Bronchial epithelial cell (primary cell): Measurements from ENCODE around the gene LAMB1. TPM values are rescaled to one million over a fixed set of nuclear protein-coding genes. Genes with fewer than 3 reads are reported as not detected.

Source experiments
- DNase-seq: peaks from one replicate; pipeline ENCODE4 v3.0.0-alpha.2; 2010; ENCODE audit warnings: low read depth
- FAIRE-seq: peaks from 2 replicates; lab custom pipeline; 2011; peaks lifted over from hg19 to GRCh38; lab: Jason Lieb, UNC
- H3K27me3 ChIP-seq: 2 replicates; pipeline ENCODE4 v1.5.1; 2011; ENCODE audit warnings: low read length; ENCODE audit not compliant: control insufficient read depth, insufficient read depth
- H3K36me3 ChIP-seq: 2 replicates; pipeline ENCODE4 v1.5.1; 2011; ENCODE audit warnings: low read length; ENCODE audit not compliant: control insufficient read depth, insufficient read depth
- H3K4me3 ChIP-seq: 2 replicates; pipeline ENCODE4 v1.5.1; 2011; ENCODE audit warnings: mild to moderate bottlenecking, low read depth, low read length, control low read depth
- CTCF ChIP-seq: IDR thresholded peaks from 2 replicates; pipeline ENCODE4 v1.5.1; 2011; ENCODE audit warnings: mild to moderate bottlenecking, moderate library complexity, low read length, control low read depth, inconsistent platforms; ENCODE audit not compliant: insufficient read depth, severe bottlenecking
- total RNA-seq: library from RNA; depleted of rRNA; stranded (reverse); fragments of >200 nt; gene quantifications from 2 replicates; pipeline ENCODE4 v1.2.1, GENCODE V29; 2014

LAMB1 gene
- total RNA-seq, 1 donor from 2014 or later, result 75.8 TPM

- DNase-seq (peak; percentile 27), FAIRE-seq (no peak)
- H3K27me3 ChIP-seq, result no peaks in the 10 kb centered on the region
- H3K4me3 ChIP-seq, result no peak overlapping the region
- peaks cover 9% of the 10 kb centered on the region for H3K36me3 ChIP-seq
- no peak for TF ChIP-seq CTCF
Measured at GRCh38 chr7:107939573-107940489, 63.1 kb downstream of the LAMB1 start.

GRCh38 chr7:107938456-107939250 lies 64.3 kb downstream of the LAMB1 start:
- H3K36me3 ChIP-seq, result peaks cover 8% of the 10 kb centered on the region
- no peaks in the 10 kb centered on the region for H3K27me3 ChIP-seq
- DNase-seq (peak; percentile 37), FAIRE-seq (no peak)
- TF ChIP-seq CTCF, result no peak
- H3K4me3 ChIP-seq, result no peak overlapping the region

GRCh38 chr7:107937531-107937930 lies 65.4 kb downstream of the LAMB1 start:
- Histone ChIP-seq H3K36me3 (peaks cover 6% of the 10 kb centered on the region), H3K4me3 (no peak overlapping the region), H3K27me3 (no peaks in the 10 kb centered on the region)
- DNase-seq (peak; percentile 83), FAIRE-seq (no peak)
- no peak for TF ChIP-seq CTCF

- DNase-seq, result no peak
- FAIRE-seq, result no peak
- no peak overlapping the region for H3K4me3 ChIP-seq
- H3K36me3 ChIP-seq, result peaks cover 6% of the 10 kb centered on the region
- TF ChIP-seq CTCF, result no peak
- H3K27me3 ChIP-seq, result no peaks in the 10 kb centered on the region
Measured at GRCh38 chr7:107936312-107936711, 66.6 kb downstream of the LAMB1 start.

- H3K36me3 ChIP-seq, result peaks cover 7% of the 10 kb centered on the region
- TF ChIP-seq CTCF, result no peak
- FAIRE-seq (no peak), DNase-seq (no peak)
- H3K27me3 ChIP-seq, result no peaks in the 10 kb centered on the region
- H3K4me3 ChIP-seq, result no peak overlapping the region
Measured at GRCh38 chr7:107934991-107935770, 67.8 kb downstream of the LAMB1 start.
